IgD-negative memory B cell (primary cell): ENCODE data around the gene HRH3. TPM values are rescaled to one million over a fixed set of nuclear protein-coding genes. Genes with fewer than 3 reads are reported as not detected.

Experiments used
- H3K27ac Mint-ChIP-seq, 3 donors: one replicate each; pipeline ENCODE4 v1.8.0; 2020 to 2022; ENCODE audit warnings: mild to moderate bottlenecking in 3 of 3, mixed read lengths in 3 of 3, moderate library complexity in 1 of 3
- H3K27me3 Mint-ChIP-seq: one replicate; pipeline ENCODE4 v1.8.0; 2021; ENCODE audit warnings: mixed read lengths
- H3K36me3 Mint-ChIP-seq: one replicate; pipeline ENCODE4 v1.8.0; 2020; ENCODE audit warnings: mild to moderate bottlenecking, mixed read lengths
- H3K4me1 Mint-ChIP-seq, 3 donors: one replicate each; pipeline ENCODE4 v1.8.0; 2020 to 2022; ENCODE audit warnings: mixed read lengths in 3 of 3, mild to moderate bottlenecking in 1 of 3
- H3K4me3 Mint-ChIP-seq, 4 donors: one replicate each; pipeline ENCODE4 v1.8.0; 2020 to 2022; ENCODE audit warnings: mild to moderate bottlenecking in 4 of 4, mixed read lengths in 4 of 4, moderate library complexity in 3 of 4
- H3K9me3 Mint-ChIP-seq, 3 donors: one replicate each; pipeline ENCODE4 v1.8.0; 2020 to 2021; ENCODE audit warnings: mixed read lengths in 3 of 3, mild to moderate bottlenecking in 1 of 3
- polyA plus RNA-seq: library from polyadenylated mRNA; unstranded; fragments of 300-500 nt; fragmentation: Illumina TruSeq; gene quantifications from one replicate; pipeline ENCODE4 v1.2.3, GENCODE V29; 2021

Gene HRH3
- polyA plus RNA-seq, 1 donor from 2014 or later, result not detected

DNA sequence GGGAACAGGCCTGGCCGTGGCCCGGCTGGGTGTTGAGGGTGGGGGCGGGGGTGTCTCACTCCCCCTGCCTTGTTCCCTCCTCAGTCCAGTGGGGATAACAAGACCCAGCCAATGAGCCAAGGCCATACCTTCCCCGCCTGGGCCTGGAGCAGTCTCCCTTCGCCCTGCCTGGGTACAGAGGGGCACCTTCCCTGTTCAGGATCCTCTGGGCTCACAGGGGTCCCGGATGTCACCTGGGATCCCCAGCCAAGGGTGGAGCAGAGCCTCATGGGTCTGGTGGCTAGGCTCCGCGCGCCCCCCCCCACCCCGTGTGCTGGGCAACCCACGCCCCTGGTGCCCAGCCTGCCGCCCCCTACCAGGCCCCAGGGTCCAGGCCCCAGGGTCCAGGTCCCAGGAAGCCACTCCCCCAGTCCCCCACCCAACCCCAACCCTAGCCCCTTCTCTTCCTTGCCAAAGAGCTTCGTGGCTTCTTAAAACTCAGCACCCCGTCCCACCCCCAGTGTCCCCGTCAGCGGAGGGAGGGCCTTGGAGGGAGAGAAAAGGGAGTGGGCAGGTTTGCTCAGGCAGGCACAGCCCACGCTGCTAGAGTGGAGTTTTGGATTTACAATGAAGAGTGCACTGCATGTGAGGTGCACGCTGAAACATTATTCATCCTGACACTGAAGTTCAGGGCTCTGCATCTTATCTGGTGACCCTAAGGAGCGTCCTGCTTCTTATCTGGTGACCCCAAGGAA is 11.8 kb downstream of the HRH3 start:
- Mint-ChIP-seq H3K9me3 (no peaks in the 10 kb centered on the region), H3K4me3 (no peak overlapping the region), H3K27ac (no peak overlapping the region), H3K36me3 (no peaks in the 10 kb centered on the region), H3K4me1 (peaks cover 4 to 7% (median 4%) of the 10 kb centered on the region in 3 donors), H3K27me3 (peaks cover 12% of the 10 kb centered on the region)

DNA sequence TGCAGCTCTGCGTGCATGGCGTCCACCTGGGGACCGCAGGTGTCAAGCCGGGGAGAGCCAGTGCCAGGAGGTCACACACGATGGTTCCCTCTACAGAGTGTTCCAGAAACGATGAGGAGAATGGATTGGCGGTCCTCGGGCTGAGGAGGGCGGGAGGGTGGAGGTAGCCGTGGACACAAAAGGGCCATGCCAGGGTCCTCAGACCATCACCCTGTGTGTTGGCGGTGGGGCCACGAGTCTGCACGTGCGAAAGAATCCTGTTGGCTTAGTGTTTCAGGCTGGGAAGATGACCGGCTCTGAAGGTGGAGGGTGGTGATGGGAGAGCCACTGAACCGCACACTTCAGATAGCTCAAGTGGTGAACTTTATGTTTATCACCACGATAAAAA is 13.7 kb downstream of the HRH3 start:
- no peak overlapping the region for H3K27ac Mint-ChIP-seq

DNA sequence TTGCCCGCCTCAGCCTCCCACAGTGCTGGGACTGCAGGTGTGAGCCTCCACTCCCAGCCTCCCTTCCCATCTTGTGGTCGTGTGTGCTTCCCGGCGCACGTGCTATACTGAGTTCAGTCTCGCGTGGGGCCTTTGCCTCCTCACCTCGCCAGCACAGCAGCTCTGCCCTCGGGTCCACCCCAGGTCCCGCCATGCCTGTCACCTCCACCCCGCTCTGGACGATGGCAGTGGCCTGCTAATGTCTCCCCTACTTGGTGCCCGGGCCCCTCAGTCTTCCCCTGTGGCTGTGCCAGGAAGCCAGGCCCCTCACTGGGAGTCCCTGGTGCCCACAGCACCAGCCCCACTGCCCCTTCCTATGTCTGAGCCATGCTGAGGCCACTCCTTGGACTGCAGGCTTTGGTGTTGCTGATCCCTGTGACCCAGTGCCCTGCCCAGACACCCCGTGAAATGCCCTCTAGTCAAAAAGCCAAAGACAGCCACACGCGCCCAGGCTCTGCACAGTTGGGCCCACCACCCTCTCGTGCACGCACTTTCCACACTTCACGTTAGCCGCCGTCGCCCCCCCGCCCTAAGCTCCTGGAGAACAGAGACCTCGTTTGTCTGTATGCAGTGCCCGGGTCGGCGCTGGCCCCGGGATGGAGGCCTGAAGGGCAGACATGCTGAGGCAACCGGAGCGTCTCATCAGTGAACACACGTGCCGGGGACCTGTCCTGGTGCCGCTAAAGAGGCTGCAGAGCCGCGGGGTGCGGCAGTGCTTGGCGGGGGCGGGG is 14.3 kb downstream of the HRH3 start:
- no peaks in the 10 kb centered on the region for H3K9me3 Mint-ChIP-seq
- H3K4me3 Mint-ChIP-seq, result no peak overlapping the region
- H3K27ac Mint-ChIP-seq, result no peak overlapping the region
- no peaks in the 10 kb centered on the region for H3K36me3 Mint-ChIP-seq
- H3K27me3 Mint-ChIP-seq, result peaks cover 7% of the 10 kb centered on the region
- peaks cover 12 to 23% (median 21%) of the 10 kb centered on the region in 3 donors for H3K4me1 Mint-ChIP-seq

More for the DNA sequence above, 13.7 kb downstream of the HRH3 start:
- Mint-ChIP-seq H3K4me1 (peaks cover 11 to 18% (median 18%) of the 10 kb centered on the region in 3 donors), H3K27me3 (peaks cover 9% of the 10 kb centered on the region), H3K4me3 (no peak overlapping the region), H3K9me3 (no peaks in the 10 kb centered on the region), H3K36me3 (no peaks in the 10 kb centered on the region)

DNA sequence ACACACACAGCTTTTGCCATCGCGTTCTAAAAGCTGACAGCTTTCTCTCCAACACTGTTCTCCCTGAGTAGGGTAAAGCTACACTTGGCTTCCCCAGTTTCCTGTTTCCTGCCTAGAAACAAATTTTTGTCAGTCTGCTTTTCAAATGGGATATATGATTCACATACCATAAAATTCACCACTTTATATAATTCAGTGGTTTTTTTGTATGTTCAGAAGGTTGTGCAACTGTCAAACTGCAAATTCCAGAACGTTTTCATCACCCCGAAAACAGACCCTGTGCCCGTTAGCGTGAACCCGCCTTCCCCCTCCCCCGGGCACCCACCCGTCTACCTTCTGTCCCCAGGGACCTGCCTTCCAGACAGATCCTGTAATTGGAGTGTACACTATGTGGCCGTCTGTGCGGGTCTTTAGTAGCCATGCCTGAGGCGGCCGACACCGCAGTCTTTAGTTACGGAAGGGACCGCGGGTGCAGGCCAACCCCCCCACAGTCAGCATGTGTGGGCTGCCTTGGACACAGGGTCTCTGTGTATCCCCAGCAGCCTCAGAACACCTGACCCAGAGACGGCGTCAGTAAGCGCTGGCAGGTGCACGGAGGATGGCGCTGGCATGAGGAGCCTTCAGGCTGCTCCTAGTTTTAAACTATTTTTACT is 16.6 kb downstream of the HRH3 start:
- no peak overlapping the region for H3K27ac Mint-ChIP-seq
- H3K4me1 Mint-ChIP-seq, result peaks cover 12 to 28% (median 25%) of the 10 kb centered on the region in 3 donors
- peak overlapping the region in 1 of 4 donors; percentile 47 for H3K4me3 Mint-ChIP-seq

DNA sequence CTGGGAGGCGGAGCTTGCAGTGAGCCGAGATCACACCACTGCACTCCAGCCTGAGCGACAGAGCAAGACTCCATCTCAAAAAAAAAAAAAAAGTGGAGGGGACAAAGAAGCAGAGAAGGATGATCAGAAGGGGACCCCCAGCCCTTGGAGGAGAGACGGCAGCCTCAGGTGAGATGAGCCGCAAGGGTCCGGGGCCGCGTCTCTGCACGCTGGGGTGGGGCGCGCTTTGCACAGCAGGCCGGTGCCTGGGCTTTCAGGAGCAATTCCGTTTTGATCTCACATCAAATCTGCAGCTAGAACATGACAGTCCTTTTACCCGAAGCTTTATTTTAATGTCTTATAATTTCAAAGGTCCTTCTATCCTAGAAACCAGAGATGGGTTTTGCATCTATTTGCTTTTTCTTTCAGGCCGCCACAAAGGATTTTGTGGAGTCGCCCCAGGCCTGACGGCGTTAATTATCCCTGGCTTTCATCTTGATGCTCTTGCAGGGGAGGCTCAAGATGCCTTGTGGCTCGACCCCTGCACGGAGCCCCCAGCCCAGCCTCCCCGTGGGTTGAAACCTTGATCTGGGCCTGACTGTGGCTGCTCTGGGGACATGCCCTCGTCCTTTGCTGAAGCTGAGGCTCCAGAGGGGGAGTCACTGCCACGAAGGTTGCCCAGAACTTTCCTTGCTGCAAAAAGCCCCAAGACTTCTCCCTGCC is 17.3 kb downstream of the HRH3 start:
- Mint-ChIP-seq H3K4me1 (peaks cover 12 to 28% (median 25%) of the 10 kb centered on the region in 3 donors), H3K27me3 (no peaks in the 10 kb centered on the region), H3K27ac (no peak overlapping the region), H3K36me3 (peaks cover 2% of the 10 kb centered on the region), H3K9me3 (no peaks in the 10 kb centered on the region), H3K4me3 (peak overlapping the region in 1 of 4 donors; percentile 47)

More for the DNA sequence above, 16.6 kb downstream of the HRH3 start:
- Mint-ChIP-seq H3K27me3 (no peaks in the 10 kb centered on the region), H3K36me3 (peaks cover 2% of the 10 kb centered on the region), H3K9me3 (no peaks in the 10 kb centered on the region)

DNA sequence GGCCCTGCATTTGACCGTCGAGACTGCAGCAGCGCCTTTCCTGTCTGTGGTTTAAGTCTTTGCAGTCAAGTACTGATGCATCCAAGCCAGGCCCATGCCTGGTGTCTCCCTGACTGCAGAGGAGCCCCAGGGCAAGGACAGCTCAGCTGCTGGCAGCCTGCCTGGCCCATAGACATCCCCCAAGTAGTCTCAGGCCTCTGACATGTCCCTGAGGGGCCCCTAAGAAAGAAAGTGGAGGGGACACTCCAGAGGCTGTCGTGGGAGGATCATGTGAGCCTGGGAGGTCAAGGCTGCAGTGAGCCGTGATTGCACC is 18.0 kb downstream of the HRH3 start:
- Mint-ChIP-seq H3K27me3 (no peaks in the 10 kb centered on the region), H3K36me3 (peaks cover 2% of the 10 kb centered on the region), H3K4me3 (peak overlapping the region in 2 of 4 donors; percentile 29 to 82), H3K27ac (peak overlapping the region in 1 of 3 donors; percentile 23), H3K4me1 (peaks cover 12 to 28% (median 25%) of the 10 kb centered on the region in 3 donors), H3K9me3 (no peaks in the 10 kb centered on the region)

DNA sequence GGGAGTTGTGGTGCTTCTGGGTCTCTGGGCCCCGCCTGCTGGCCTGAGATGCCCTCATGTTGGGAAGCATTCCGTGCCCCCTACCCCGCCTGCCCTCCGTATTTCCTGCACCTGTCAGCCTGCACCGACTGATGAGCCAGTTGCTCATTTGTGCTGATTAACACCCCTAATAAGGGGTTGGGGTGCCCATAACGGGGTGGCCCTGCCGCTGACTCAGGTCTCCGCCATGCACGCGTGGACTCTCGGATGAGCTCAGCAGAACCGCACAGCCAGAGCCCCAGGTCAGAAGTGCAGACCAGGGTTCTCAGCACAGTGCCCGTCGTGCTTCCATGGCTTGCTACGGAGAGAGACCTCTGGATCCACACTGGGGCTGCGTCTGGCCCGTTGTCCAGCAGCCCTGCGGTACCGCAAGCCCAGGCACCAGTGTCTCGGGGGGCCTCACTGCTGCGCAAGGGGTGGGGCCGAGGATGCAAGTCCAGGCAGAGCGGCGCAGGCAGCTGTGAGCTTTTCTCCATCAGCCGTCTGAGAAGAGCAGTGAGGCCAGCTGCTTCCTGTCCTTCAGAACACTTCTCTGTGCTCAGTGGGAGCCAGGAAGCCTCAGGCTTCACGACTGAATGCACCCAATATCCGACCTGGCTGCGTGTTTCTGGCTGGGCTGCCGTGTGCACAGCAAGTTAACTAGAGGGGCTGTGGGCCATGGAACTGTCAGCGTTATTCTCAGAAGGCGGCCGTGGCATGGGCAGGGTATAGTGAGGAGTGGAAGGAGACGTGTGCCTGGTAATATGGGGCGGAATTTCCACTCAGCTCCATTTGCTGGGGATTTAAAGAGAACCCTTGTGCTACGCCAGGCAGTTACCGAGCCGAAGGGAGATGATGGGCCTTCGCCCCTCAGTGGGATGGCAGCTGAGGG is 18.6 kb downstream of the HRH3 start:
- Mint-ChIP-seq H3K36me3 (peaks cover 2% of the 10 kb centered on the region), H3K4me3 (peak overlapping the region in 3 of 4 donors; percentile 29 to 82 (median 58))

DNA sequence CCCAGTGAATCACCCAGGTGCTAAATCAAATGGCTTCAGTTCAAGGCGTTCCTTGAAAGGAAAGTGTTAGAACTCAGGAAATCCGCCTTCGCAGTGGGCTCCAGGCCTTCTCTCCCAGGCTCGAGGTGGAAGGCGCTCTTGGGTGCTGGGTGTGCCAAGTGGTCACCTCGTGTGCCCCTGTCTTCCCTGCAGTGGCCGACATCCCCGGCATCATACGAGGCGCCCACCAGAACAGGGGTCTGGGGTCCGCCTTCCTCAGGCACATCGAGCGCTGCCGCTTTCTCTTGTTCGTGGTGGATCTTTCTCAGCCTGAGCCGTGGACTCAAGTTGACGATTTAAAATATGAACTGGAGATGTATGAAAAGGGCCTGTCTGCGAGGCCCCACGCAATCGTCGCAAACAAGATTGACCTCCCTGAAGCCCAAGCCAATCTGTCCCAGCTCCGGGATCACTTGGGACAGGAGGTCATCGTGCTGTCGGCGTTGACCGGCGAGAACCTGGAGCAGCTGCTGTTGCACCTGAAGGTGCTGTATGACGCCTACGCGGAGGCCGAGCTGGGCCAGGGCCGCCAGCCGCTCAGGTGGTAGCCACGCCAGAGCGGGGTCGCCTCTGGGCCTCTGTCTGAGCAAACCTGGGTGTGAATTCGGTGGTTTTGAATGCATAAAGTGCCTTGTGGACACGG is 19.4 kb downstream of the HRH3 start:
- Mint-ChIP-seq H3K27me3 (no peaks in the 10 kb centered on the region), H3K4me3 (no peak overlapping the region), H3K9me3 (no peaks in the 10 kb centered on the region), H3K27ac (no peak overlapping the region), H3K36me3 (peaks cover 2% of the 10 kb centered on the region), H3K4me1 (peaks cover 12 to 29% (median 25%) of the 10 kb centered on the region in 3 donors)

More for the DNA sequence above, 18.6 kb downstream of the HRH3 start:
- Mint-ChIP-seq H3K9me3 (no peaks in the 10 kb centered on the region), H3K27me3 (no peaks in the 10 kb centered on the region), H3K4me1 (peaks cover 12 to 28% (median 25%) of the 10 kb centered on the region in 3 donors), H3K27ac (peak overlapping the region in 2 of 3 donors; percentile 23 to 80)

DNA sequence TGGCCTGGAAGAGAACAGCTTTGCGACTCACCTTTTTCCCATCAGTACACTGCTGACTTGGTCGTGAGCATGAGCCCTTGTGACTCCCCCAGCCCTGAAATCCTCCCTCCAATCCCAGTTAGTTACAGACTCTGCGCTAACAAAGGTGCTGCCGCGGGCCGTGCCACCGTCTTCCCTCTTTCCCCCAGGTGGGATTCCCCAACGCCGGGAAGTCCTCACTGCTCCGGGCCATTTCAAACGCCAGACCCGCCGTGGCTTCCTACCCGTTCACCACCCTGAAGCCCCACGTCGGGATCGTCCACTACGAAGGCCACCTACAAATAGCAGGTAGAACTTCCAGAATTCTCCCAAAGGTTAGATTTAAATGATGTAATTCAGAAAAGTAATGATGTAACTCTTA is 21.1 kb downstream of the HRH3 start:
- Mint-ChIP-seq H3K27ac (peak overlapping the region in 1 of 3 donors; percentile 74), H3K9me3 (no peaks in the 10 kb centered on the region), H3K27me3 (no peaks in the 10 kb centered on the region), H3K4me1 (peaks cover 12 to 30% (median 23%) of the 10 kb centered on the region in 3 donors), H3K4me3 (no peak overlapping the region), H3K36me3 (peaks cover 2% of the 10 kb centered on the region)

DNA sequence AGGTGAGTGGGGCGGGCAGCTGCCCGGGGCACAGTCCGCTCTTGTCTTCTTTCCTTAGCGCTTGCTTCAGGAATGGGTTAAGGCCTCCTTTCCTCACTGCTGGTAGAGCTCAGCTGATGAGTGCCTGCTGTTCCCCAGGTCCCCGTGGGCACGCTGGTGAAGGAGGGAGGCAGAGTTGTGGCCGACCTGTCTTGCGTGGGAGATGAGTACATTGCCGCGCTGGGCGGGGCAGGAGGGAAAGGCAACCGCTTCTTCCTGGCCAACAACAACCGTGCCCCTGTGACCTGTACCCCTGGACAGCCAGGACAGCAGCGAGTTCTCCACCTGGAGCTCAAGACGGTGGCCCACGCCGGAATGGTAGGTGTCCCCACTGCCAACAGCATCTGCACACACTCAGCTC is 21.6 kb downstream of the HRH3 start:
- Mint-ChIP-seq H3K27ac (no peak overlapping the region), H3K4me3 (no peak overlapping the region), H3K9me3 (no peaks in the 10 kb centered on the region), H3K36me3 (peaks cover 2% of the 10 kb centered on the region), H3K27me3 (no peaks in the 10 kb centered on the region), H3K4me1 (peaks cover 11 to 28% (median 21%) of the 10 kb centered on the region in 3 donors)

DNA sequence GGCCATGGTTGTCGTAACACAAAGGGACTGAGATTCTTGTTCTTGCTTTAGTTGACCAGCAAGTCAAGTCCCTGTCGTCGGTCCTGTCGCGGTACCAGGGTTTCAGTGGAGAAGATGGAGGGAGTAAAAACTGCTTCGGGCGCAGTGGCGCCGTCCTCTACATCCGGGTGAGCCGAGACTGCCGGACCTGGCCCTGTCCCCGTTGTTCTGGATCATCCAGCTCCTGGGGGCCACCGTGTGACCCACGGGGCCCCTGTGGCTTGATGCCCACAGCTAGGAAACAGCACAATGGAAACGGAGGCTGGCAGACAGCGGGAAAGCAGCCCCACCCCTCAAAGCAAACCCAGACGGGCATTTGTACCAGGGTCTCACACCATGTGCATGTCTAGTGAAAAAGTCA is 22.3 kb downstream of the HRH3 start:
- H3K4me1 Mint-ChIP-seq, result peaks cover 6 to 21% (median 18%) of the 10 kb centered on the region in 3 donors
- peaks cover 2% of the 10 kb centered on the region for H3K36me3 Mint-ChIP-seq
- no peak overlapping the region for H3K27ac Mint-ChIP-seq
- no peaks in the 10 kb centered on the region for H3K27me3 Mint-ChIP-seq
- H3K4me3 Mint-ChIP-seq, result no peak overlapping the region
- no peaks in the 10 kb centered on the region for H3K9me3 Mint-ChIP-seq

DNA sequence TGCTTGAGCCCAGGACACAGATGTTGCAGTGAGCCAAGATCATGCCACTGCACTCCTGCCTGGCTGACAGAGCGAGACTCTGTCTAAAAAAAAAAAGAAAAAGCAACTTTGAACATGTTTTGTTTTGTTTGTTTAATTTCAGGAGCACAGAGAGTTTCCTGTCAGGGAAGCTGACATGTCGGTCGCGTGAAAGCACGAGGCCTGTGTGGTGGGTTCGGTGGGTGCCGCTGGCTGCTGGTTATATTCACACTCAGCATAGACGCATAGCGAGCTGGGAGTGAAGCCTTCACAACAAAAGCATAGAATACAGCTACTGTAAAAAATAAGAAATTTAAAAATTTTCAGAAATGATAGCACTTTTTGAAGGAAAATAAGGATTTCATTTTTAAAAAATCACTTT is 22.8 kb downstream of the HRH3 start:
- H3K4me1 Mint-ChIP-seq, result peaks cover 6 to 19% (median 16%) of the 10 kb centered on the region in 3 donors
- H3K36me3 Mint-ChIP-seq, result peaks cover 2% of the 10 kb centered on the region
- no peak overlapping the region for H3K4me3 Mint-ChIP-seq
- no peaks in the 10 kb centered on the region for H3K9me3 Mint-ChIP-seq
- H3K27me3 Mint-ChIP-seq, result no peaks in the 10 kb centered on the region
- no peak overlapping the region for H3K27ac Mint-ChIP-seq

DNA sequence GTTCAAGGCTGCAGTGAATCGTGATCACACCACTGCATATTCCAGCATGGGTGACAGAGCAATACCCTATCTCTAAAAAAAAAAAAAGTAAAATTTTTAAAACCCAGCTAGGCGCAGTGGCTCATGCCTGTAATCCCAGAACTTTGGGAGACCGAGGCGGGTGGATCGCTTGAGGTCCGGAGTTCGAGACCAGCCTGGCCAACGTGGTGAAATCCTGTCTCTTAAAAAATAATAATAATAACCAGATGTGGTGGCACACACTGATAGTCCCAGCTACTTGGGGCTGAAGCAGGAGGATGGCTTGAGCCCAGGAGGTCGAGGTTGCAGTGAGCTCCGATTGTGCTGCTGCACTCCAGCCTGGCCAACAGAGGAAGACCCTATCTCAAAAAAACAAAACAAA is 23.8 kb downstream of the HRH3 start:
- no peaks in the 10 kb centered on the region for H3K9me3 Mint-ChIP-seq
- peaks cover 0 to 10% (median 6%) of the 10 kb centered on the region in 3 donors for H3K4me1 Mint-ChIP-seq
- peaks cover 2% of the 10 kb centered on the region for H3K36me3 Mint-ChIP-seq
- no peak overlapping the region for H3K27ac Mint-ChIP-seq
- no peaks in the 10 kb centered on the region for H3K27me3 Mint-ChIP-seq
- no peak overlapping the region for H3K4me3 Mint-ChIP-seq
